Fibroblast of lung (primary cell): ENCODE results near the gene AKT1.

Experiments
- EZH2 ChIP-seq: IDR thresholded peaks from 2 replicates; pipeline ENCODE4 v1.5.1; 2012; ENCODE audit warnings: low read length, control low read depth, mild to moderate bottlenecking; ENCODE audit errors: missing control alignments
- TF ChIP-seq, protein P1 (sequence below), 2 donors: IDR thresholded peaks in 1 of 2; conservative IDR thresholded peaks in 1 of 2; 1 replicate in 1 of 2; 2 replicates in 1 of 2; pipeline ENCODE4 v1.5.1; 2011 to 2012; ENCODE audit warnings: low read length in 2 of 2, control low read depth in 1 of 2, inconsistent platforms in 1 of 2, low read depth in 1 of 2, mild to moderate bottlenecking in 1 of 2

DNA sequence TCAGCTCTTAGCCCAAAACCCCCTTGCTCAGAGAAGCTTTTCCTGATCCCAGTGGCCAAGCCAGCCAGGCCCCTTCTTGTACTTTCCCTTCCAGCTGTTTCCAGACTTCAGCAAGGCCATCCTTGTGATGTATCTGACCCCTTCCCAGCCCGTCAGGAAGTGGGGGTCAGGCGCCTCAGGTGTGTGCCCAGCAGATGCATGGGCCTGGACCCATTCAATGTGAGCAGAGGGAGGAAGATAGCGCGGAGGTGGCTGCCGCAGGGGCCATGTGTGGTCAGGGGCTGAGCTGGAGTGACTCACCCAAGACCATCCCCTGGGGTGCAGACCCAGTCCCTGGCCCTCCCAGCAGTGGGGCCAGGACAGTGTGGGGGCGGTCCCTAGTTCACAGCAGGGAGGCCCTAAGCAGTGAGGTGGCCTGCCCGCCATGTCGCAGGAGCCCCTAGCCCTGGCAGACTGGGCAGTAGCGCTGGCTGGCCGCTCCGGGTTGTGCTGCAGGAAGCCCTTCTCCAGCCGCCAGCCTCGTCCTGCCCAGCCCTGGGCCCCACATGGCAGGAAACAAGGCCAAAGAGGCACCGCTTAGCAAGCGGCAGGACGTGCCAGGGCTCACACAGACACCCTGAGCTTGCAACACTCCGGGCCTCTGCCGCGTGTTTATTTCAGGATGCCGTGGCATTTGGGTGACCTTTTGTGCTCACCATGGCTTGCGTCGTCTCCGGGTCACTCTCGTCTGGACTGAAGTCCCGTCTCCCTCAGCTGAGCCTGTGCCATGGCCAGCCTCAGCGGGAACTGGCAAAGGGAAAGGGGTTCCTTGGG is 59.5 kb downstream of the AKT1 start:
- no peak for TF ChIP-seq EZH2
- TF ChIP-seq, protein P1, sequence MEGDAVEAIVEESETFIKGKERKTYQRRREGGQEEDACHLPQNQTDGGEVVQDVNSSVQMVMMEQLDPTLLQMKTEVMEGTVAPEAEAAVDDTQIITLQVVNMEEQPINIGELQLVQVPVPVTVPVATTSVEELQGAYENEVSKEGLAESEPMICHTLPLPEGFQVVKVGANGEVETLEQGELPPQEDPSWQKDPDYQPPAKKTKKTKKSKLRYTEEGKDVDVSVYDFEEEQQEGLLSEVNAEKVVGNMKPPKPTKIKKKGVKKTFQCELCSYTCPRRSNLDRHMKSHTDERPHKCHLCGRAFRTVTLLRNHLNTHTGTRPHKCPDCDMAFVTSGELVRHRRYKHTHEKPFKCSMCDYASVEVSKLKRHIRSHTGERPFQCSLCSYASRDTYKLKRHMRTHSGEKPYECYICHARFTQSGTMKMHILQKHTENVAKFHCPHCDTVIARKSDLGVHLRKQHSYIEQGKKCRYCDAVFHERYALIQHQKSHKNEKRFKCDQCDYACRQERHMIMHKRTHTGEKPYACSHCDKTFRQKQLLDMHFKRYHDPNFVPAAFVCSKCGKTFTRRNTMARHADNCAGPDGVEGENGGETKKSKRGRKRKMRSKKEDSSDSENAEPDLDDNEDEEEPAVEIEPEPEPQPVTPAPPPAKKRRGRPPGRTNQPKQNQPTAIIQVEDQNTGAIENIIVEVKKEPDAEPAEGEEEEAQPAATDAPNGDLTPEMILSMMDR (conservative IDR thresholded peaks at IDR 0.05 in 1 of 2, IDR thresholded peaks at IDR 0.05 in 1 of 2; ENCODE audit: low read depth in 1 of 2, low read length in 2 of 2) = no peak
